HK-2 (cell line): Measurements from ENCODE around the gene KCNG3.
"Not testable (repeated sequence)": the region's sequence is repeated elsewhere in the genome, so short reads cannot be mapped to it uniquely, and the experiment has no call there.

Source experiments
- DNase-seq: peaks from one replicate; pipeline ENCODE4 v3.0.0-alpha.2; 2018; ENCODE audit not compliant: unreplicated experiment

Gene KCNG3

DNA sequence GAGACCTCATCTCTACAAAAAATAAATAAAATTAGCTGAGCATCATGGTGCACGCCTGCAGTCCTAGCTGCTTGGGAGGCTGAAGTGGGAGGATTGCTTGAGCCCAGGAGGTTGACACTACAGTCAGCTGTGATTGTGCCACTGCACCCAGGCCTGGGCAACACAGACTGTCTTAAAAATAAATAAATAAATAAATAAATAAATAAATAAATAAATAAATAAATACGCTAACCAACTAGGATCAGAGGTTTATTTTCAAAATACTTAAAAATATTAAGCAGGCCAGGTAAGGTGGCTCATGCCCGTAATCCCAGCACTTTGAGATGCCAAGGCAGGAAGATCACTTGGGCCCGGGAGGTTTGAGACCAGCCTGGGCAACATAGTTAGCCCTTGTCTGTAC lies 63.6 kb downstream of the KCNG3 start:
- no peak for DNase-seq

DNA sequence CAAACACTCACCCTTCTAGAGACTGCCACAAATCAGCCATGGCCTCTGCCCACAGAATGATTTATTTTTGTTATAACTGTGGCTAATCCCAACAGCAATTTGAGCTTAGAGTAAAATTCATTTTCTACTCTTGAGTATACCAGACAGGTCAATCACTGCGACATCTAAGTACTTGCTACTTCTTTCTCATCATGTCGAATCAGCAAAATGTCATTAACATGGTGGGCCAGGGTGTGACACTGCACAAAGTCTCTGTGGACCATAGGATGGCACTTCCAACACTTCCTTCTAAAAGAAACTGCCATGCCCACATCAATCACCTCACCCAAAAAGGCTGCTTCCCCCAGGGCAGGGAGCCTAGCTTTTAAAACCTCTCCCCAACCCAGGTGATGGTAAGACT lies 64.4 kb downstream of the KCNG3 start:
- no peak for DNase-seq

DNA sequence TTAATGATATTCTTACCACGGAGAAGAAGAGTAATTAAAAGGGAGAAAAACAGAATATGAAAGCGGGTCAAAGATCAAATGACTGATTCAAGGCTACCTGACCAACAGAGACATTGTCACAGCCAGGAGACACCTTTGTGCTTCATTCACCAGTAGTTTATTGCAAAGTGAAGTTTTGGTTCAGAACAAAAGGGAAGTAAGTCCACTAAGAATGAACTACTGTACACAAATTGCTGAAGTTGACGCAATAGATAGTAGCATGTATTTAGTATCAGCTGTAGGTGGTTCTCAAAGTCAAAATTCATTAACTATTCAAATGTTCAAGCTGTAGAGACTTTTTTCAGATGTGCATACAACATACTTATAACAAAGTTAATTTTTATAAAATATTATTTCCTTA lies 68.1 kb downstream of the KCNG3 start:
- DNase-seq: no peak

DNA sequence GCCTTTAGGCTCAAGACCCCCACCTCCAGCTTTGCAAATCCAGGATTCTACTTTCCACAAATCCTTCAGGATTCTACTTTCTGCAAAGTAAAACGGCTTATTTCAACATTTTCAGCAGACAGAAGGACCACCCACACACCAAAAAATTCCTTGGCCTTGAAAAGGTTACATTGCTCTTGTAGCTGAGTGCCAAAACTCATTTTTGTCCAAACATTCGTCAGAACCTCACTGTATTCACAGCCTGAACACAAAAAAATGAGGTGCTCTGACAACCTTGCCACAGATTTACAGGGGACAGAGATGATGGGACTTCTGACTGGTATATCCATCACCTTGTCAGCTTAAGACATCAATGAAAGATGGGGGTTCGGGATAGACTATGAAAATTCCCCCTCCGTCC lies 69.7 kb downstream of the KCNG3 start:
- DNase-seq: no peak

DNA sequence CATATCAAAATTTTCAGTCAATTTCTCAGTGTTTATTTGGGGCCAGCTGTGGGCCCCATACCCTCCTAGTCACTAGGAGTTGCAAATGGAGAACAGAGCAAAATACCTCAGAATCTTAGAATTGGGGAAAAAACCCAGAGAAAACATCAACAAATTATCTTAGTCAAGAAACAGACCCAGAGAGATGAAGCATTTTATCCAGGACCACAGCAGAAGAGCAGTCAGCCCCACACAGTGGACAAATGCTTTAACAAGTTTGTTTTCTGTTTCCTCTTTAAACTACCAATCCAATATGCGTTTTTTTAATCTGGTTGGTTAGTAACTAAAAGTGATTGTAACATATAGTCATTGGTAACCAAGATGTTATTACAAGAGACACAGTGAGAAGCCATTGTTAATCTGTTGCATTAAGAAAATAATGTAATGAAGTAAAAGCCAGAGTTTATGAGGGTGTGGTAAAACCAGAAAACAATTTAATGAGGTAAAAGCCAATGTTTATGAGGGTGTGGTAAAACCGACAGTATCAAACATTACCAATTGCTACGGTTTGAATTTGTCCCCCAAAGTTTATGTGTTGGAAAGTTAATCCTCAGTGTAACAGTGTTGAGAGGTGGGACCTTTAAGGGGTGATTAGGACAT lies 72.1 kb downstream of the KCNG3 start:
- no peak for DNase-seq

GRCh38 chr2:42421157-42421485 lies 72.7 kb downstream of the KCNG3 start:
- no peak for DNase-seq

- DNase-seq: no peak
Observed at GRCh38 chr2:42414648-42415047, 79.1 kb downstream of the KCNG3 start.

- no peak for DNase-seq
Observed at GRCh38 chr2:42414158-42414557, 79.6 kb downstream of the KCNG3 start.

GRCh38 chr2:42410742-42411514 lies 82.9 kb downstream of the KCNG3 start:
- DNase-seq: no peak

DNA sequence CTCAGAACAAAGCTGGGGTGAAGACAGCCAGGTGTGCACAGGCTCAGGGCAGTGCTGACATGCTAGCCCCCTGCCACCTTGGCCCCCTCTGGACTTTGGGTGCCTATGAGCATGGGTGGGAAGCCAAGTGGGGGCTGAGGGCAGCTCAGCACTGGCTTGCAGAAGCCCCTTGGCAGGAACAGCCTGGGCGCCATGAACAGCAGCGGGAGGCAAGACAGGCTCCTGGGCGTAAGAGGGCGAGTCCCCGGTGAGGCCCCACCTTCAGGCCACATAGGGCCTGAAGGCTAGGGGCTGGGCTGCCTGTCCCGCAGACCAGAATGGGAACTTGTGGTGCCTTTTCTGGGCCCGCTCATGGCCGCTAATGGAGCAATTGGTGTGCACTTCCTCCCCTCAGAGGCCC lies 85.8 kb downstream of the KCNG3 start:
- no peak for DNase-seq

GRCh38 chr2:42407476-42407875 lies 86.3 kb downstream of the KCNG3 start:
- DNase-seq: no peak

GRCh38 chr2:42404676-42405075 lies 89.1 kb downstream of the KCNG3 start:
- no peak for DNase-seq

DNA sequence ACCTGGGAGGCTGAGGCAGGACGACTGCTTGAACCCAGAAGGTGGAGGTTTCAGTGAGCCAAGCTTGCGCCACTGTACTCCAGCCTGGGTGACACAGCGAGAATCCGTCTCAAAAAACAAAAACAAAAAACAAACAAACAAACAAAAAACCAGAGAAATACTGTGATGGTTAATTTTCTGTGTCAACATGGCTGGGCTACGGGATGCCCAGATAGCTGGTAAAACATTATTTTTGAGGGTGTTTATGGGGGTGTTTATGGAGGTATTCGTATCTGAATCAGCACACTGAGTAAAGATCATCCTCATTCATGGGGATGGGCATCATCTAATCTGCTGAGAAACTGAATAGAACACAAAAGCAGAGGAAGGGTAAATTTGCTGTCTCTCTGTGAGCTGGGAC lies 92.0 kb downstream of the KCNG3 start:
- DNase-seq: no peak

- not testable (repeated sequence) for DNase-seq
Observed at GRCh38 chr2:42398052-42398451, 95.7 kb downstream of the KCNG3 start.

DNA sequence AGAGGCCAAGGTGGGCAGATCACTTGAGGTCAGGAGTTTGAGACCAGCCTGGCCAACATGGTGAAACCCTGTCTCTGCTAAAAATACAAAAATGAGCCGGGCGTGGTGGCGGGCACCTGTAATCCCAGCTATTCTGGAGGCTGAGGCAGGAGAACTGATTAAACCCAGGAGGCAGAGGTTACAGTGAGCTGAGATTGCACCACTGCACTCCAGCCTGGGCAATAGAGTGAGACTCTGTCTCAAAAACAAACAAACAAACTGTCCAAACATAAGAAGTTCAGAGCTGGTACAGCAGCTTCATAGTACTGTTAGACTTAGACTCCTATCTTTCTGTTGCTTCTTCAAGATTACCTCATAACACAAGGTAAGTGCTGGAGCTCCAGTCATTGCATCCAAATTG lies 100.5 kb downstream of the KCNG3 start:
- not testable (repeated sequence) for DNase-seq

DNA sequence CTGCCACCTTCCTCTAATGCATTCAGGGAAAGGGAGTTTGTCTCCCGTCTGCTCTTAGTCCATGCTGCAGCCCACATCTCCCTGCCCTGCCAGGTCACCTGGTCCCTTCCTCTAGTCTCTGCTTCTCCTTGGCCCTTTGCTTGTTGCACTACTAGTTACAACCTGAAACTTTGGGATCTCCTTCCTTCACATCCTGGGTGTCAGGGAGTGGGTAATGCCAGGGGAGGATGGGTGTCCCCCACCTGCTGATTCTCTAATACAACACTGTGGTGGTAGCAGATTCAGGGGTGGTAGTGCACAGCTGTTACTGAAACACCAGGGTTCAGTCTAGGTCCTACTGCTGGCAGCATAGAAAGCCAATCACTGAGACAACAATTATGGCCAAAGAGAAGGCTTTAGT lies 101.6 kb downstream of the KCNG3 start:
- no peak for DNase-seq
